GM19452 (cell line): ENCODE results near the gene ERICH4.
"Not testable (repeated sequence)": the region's sequence is repeated elsewhere in the genome, so short reads cannot be mapped to it uniquely, and the experiment has no call there.

ENCODE experiments used
- ATAC-seq: cut with Tn5 transposase; IDR thresholded peaks from one replicate; pipeline ENCODE4 v1.9.1; 2021; ENCODE audit not compliant: unreplicated experiment

The ERICH4 gene

GRCh38 chr19:41442473-41443355 is at the start of gene ERICH4:
TSS of gene ERICH4 (plus strand) at chr19:41443156. CDS start at chr19:41443170, 14 bp downstream.
- no peak for ATAC-seq

- no peak for ATAC-seq
These were observed 47.6 kb upstream of the ERICH4 start for GRCh38 chr19:41395355-41395754.

GRCh38 chr19:41397086-41398049 is 45.6 kb upstream of the ERICH4 start, which contains the start of the genes BCKDHA and EXOSC5:
TSS of gene BCKDHA (plus strand) at chr19:41397818. CDS start at chr19:41397828, 10 bp downstream.
TSS of gene EXOSC5 (minus strand) at chr19:41397359. CDS start at chr19:41397328, 31 bp downstream.
- peak; percentile 91 for ATAC-seq

- ATAC-seq: no peak
These were observed 44.9 kb upstream of the ERICH4 start for GRCh38 chr19:41398050-41398418.

GRCh38 chr19:41398598-41398997 is 44.4 kb upstream of the ERICH4 start:
- ATAC-seq: no peak

GRCh38 chr19:41399091-41399490 is 43.9 kb upstream of the ERICH4 start:
- no peak for ATAC-seq

- no peak for ATAC-seq
These were observed 43.4 kb upstream of the ERICH4 start for GRCh38 chr19:41399525-41399924.

GRCh38 chr19:41401483-41401882 is 41.5 kb upstream of the ERICH4 start:
- no peak for ATAC-seq

- ATAC-seq: no peak
These were observed 40.9 kb upstream of the ERICH4 start for GRCh38 chr19:41402010-41402409.

GRCh38 chr19:41403181-41403970 is 39.6 kb upstream of the ERICH4 start:
- no peak for ATAC-seq

GRCh38 chr19:41405776-41406175 is 37.2 kb upstream of the ERICH4 start:
- ATAC-seq: no peak

GRCh38 chr19:41407271-41407670 is 35.7 kb upstream of the ERICH4 start:
- ATAC-seq: no peak

- ATAC-seq: no peak
These were observed 34.7 kb upstream of the ERICH4 start for GRCh38 chr19:41408256-41408655.

- not testable (repeated sequence) for ATAC-seq
These were observed 34.1 kb upstream of the ERICH4 start for GRCh38 chr19:41408846-41409245.

- no peak for ATAC-seq
These were observed 33.7 kb upstream of the ERICH4 start for GRCh38 chr19:41409288-41409687.

GRCh38 chr19:41410336-41411054 is 32.5 kb upstream of the ERICH4 start:
- ATAC-seq: no peak

- no peak for ATAC-seq
These were observed 31.6 kb upstream of the ERICH4 start for GRCh38 chr19:41411100-41411967.

GRCh38 chr19:41411968-41412265 is 31.0 kb upstream of the ERICH4 start:
- ATAC-seq: no peak

- ATAC-seq: no peak
These were observed 30.0 kb upstream of the ERICH4 start for GRCh38 chr19:41412953-41413352.
